Activated naive CD8-positive, alpha-beta T cell treated with anti-CD3 and anti-CD28 coated beads for 36 hours (primary cell): ENCODE results near the gene ADGRB2. TPM values are rescaled to one million over a fixed set of nuclear protein-coding genes. Genes with fewer than 3 reads are reported as not detected.

Experiments used
- total RNA-seq, 2 experiments: library from RNA; stranded (reverse); gene quantifications; one replicate each; pipeline ENCODE4 v1.2.3, GENCODE V29; 2021

The ADGRB2 gene
- total RNA-seq, 2 experiments from 2014 or later: 0.08 to 0.18 TPM

Other genes with a start within 250 kb of the ADGRB2 start
- gene TINAGL1, start 187.8 kb downstream of the ADGRB2 start, total RNA-seq: not detected
- not detected for gene HCRTR1, start 146.7 kb downstream of the ADGRB2 start, total RNA-seq
- gene PEF1, start 119.5 kb downstream of the ADGRB2 start, total RNA-seq: 10 to 100 TPM; 61.4 to 61.6 TPM
- gene COL16A1, start 60.3 kb downstream of the ADGRB2 start, total RNA-seq: under 1 TPM; 0.36 to 0.93 TPM
- gene SPOCD1, start 51.7 kb upstream of the ADGRB2 start, total RNA-seq: not detected
- 100 to 1,000 TPM; 342 to 357 TPM for gene PTP4A2, start 174.0 kb upstream of the ADGRB2 start, total RNA-seq
- 100 to 1,000 TPM; 221 to 222 TPM for gene KHDRBS1, start 249.5 kb upstream of the ADGRB2 start, total RNA-seq